H9 (cell line): ENCODE results near the gene SCUBE2. TPM values are rescaled to one million over a fixed set of nuclear protein-coding genes. Genes with fewer than 3 reads are reported as not detected.

ENCODE experiments used
- DNase-seq: peaks from one replicate; pipeline ENCODE4 v3.0.0-alpha.2; 2017
- H2AFZ ChIP-seq: one replicate; pipeline ENCODE4 v1.6.1; 2013; ENCODE audit warnings: mild to moderate bottlenecking, low read length, control low read depth, moderate library complexity
- H2AK5ac ChIP-seq: 2 replicates; pipeline ENCODE4 v1.6.1; 2013; ENCODE audit warnings: low read length, control low read depth, mixed read lengths; ENCODE audit not compliant: insufficient read length
- H2BK120ac ChIP-seq: one replicate; pipeline ENCODE4 v1.6.1; 2013; ENCODE audit warnings: low read depth, mild to moderate bottlenecking, low read length, control low read depth, inconsistent platforms; ENCODE audit not compliant: poor library complexity, severe bottlenecking
- H2BK12ac ChIP-seq: 2 replicates; pipeline ENCODE4 v1.6.1; 2013; ENCODE audit warnings: low read length, control low read depth, mixed read lengths, low read depth; ENCODE audit not compliant: insufficient read length
- H2BK15ac ChIP-seq: 2 replicates; pipeline ENCODE4 v1.6.1; 2013; ENCODE audit warnings: low read depth, low read length, control low read depth
- H2BK20ac ChIP-seq: one replicate; pipeline ENCODE4 v1.6.1; 2013; ENCODE audit warnings: low read depth, mild to moderate bottlenecking, low read length, control low read depth, inconsistent platforms; ENCODE audit not compliant: poor library complexity, severe bottlenecking
- H2BK5ac ChIP-seq: 2 replicates; pipeline ENCODE4 v1.6.1; 2013; ENCODE audit warnings: low read length, control low read depth, mixed read lengths; ENCODE audit not compliant: insufficient read length
- H3K14ac ChIP-seq: 2 replicates; pipeline ENCODE4 v1.6.1; 2013; ENCODE audit warnings: low read length, control low read depth; ENCODE audit not compliant: insufficient read depth
- H3K18ac ChIP-seq: 2 replicates; pipeline ENCODE4 v1.6.1; 2013; ENCODE audit warnings: low read depth, mild to moderate bottlenecking, mixed read lengths, low read length, control low read depth; ENCODE audit not compliant: insufficient read length
- H3K23ac ChIP-seq: 2 replicates; pipeline ENCODE4 v1.6.1; 2013; ENCODE audit warnings: low read length, control low read depth, mixed read lengths, low read depth; ENCODE audit not compliant: insufficient read length
- H3K23me2 ChIP-seq: 2 replicates; pipeline ENCODE4 v1.6.1; 2013; ENCODE audit warnings: low read depth, mild to moderate bottlenecking, mixed read lengths, low read length, control low read depth; ENCODE audit not compliant: insufficient read length, poor library complexity, severe bottlenecking
- H3K27ac ChIP-seq: 2 replicates; pipeline ENCODE4 v1.5.1; 2013; ENCODE audit warnings: low read length, control low read depth, mixed read lengths, low read depth; ENCODE audit not compliant: insufficient read length
- H3K27me3 ChIP-seq: 2 replicates; pipeline ENCODE4 v1.6.1; 2013; ENCODE audit warnings: low read length, control low read depth, inconsistent platforms; ENCODE audit not compliant: insufficient read depth
- H3K4ac ChIP-seq: 2 replicates; pipeline ENCODE4 v1.6.1; 2013; ENCODE audit warnings: low read depth, mild to moderate bottlenecking, control low read depth, inconsistent platforms, low read length, moderate library complexity
- H3K4me1 ChIP-seq: 2 replicates; pipeline ENCODE4 v1.6.1; 2013; ENCODE audit warnings: low read length, control low read depth, inconsistent platforms; ENCODE audit not compliant: insufficient read depth
- H3K4me2 ChIP-seq: 2 replicates; pipeline ENCODE4 v1.6.1; 2013; ENCODE audit warnings: low read length, control low read depth, mixed read lengths; ENCODE audit not compliant: insufficient read length, insufficient read depth
- H3K56ac ChIP-seq: 2 replicates; pipeline ENCODE4 v1.6.1; 2013; ENCODE audit warnings: low read depth, mild to moderate bottlenecking, mixed read lengths, low read length, control low read depth; ENCODE audit not compliant: insufficient read length
- H3K79me1 ChIP-seq: 2 replicates; pipeline ENCODE4 v1.6.1; 2013; ENCODE audit warnings: low read depth, mild to moderate bottlenecking, moderate library complexity, low read length, control low read depth, inconsistent platforms; ENCODE audit not compliant: insufficient read depth, poor library complexity, severe bottlenecking
- H3K79me2 ChIP-seq: 2 replicates; pipeline ENCODE4 v1.6.1; 2013; ENCODE audit warnings: low read length, control low read depth, inconsistent platforms; ENCODE audit not compliant: insufficient read depth
- H3K9ac ChIP-seq: 2 replicates; pipeline ENCODE4 v1.6.1; 2013; ENCODE audit warnings: low read length, control low read depth, mixed read lengths; ENCODE audit not compliant: insufficient read length; ENCODE audit errors: extremely low read depth
- H3K9me3 ChIP-seq: one replicate; pipeline ENCODE4 v1.6.1; 2013; ENCODE audit warnings: low read depth, low read length, inconsistent platforms; ENCODE audit not compliant: control insufficient read depth
- H3T11ph ChIP-seq: one replicate; pipeline ENCODE4 v1.6.1; 2013; ENCODE audit warnings: mild to moderate bottlenecking, low read length, control low read depth, inconsistent platforms
- H4K20me1 ChIP-seq: one replicate; pipeline ENCODE4 v1.6.1; 2013; ENCODE audit not compliant: control insufficient read depth, insufficient read length, insufficient read depth
- H4K5ac ChIP-seq: 2 replicates; pipeline ENCODE4 v1.6.1; 2013; ENCODE audit warnings: low read depth, mild to moderate bottlenecking, mixed read lengths, low read length, control low read depth; ENCODE audit not compliant: insufficient read length
- H4K8ac ChIP-seq: replicated peaks from 2 replicates; pipeline ENCODE4 v1.6.1; 2013; ENCODE audit warnings: low read length, control low read depth, mixed read lengths, low read depth; ENCODE audit not compliant: insufficient read length
- H4K91ac ChIP-seq: 2 replicates; pipeline ENCODE4 v1.6.1; 2013; ENCODE audit warnings: low read depth, mild to moderate bottlenecking, moderate library complexity, mixed read lengths, low read length, control low read depth; ENCODE audit not compliant: insufficient read length
- H3K27ac Mint-ChIP-seq, 3 experiments: 2 replicates in 2 of 3; 3 replicates in 1 of 3; pipeline ENCODE4 v1.8.0; 2020 to 2021; ENCODE audit warnings: mixed read lengths in 3 of 3, mild to moderate bottlenecking in 1 of 3, moderate library complexity in 1 of 3
- H3K27me3 Mint-ChIP-seq: 2 replicates; pipeline ENCODE4 v1.8.0; 2021; ENCODE audit warnings: low read depth, mild to moderate bottlenecking, moderate library complexity, mixed read lengths
- H3K36me3 Mint-ChIP-seq, 3 experiments: 2 replicates in 2 of 3; 3 replicates in 1 of 3; pipeline ENCODE4 v1.8.0; 2020 to 2021; ENCODE audit warnings: low read depth in 3 of 3, mixed read lengths in 3 of 3; ENCODE audit not compliant: insufficient read depth in 1 of 3
- H3K4me1 Mint-ChIP-seq, 2 experiments: 2 replicates each; pipeline ENCODE4 v1.8.0; 2020; ENCODE audit warnings: mixed read lengths in 2 of 2
- H3K4me3 Mint-ChIP-seq, 2 experiments: 2 replicates in 1 of 2; 3 replicates in 1 of 2; pipeline ENCODE4 v1.8.0; 2020 to 2021; ENCODE audit warnings: mild to moderate bottlenecking in 2 of 2, mixed read lengths in 2 of 2, moderate library complexity in 1 of 2
- H3K9me3 Mint-ChIP-seq, 2 experiments: 2 replicates in 1 of 2; 3 replicates in 1 of 2; pipeline ENCODE4 v1.8.0; 2020; ENCODE audit warnings: mild to moderate bottlenecking in 2 of 2, mixed read lengths in 2 of 2, moderate library complexity in 1 of 2
- WGBS: extraction: QIAGEN DNeasy Blood & Tissue Kit; methylation state at CpG from one replicate; pipeline ENCODE4 v1.1.7; 2013; ENCODE audit warnings: missing lambda C conversion rate, low lambda C conversion rate, mixed read lengths; ENCODE audit not compliant: insufficient read length; ENCODE audit errors: extremely low coverage; 5-methylcytosine and 5-hydroxymethylcytosine counted together
- total RNA-seq: library from RNA; stranded (reverse); gene quantifications from 2 replicates; pipeline ENCODE4 v1.2.1, GENCODE V29; 2021
- TF ChIP-seq, protein P1 (sequence below): fragments of 200-600 bp; sonication (generic); conservative IDR thresholded peaks from 3 replicates; pipeline ENCODE4 v1.8.0; 2021; ENCODE audit warnings: antibody characterized with exemption, mild to moderate bottlenecking

SCUBE2 gene
- total RNA-seq, 1 experiment from 2014 or later: 1.6 TPM

DNA sequence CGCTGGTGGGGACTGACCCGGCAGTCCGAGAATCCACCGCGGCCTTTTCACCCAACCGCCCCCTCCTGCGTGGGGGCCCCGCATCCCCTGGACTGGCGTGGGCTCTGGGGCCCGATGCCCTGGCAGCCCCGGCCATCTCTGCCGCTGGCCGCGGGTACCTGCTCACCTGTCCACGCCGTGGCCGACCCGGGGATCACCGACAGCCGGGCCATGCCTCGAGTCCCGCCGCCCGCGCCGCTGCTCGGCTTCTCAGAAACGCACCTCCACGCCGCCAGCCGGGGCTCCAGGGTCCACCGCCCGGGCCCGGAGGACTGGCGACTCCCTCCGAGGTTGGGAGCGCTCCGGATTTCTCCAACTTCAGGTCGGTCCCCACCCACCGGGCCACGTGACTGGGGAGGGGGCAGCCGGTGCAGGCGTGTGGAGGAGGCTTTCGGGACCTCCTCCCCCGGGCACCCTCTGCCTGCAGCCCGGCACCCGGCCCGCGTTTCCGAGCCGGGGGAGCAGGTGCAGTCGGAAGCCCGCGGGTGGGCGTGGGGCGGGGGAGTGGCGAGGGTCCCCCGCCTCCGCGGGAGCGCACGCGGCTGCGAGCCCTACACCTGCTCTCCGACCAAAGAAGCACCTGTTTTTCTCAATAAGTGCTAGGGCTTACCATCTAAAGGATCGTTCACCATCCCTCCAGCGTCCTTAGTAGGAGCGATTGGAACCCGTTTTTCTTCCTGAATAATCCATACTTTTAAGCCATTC lies 87.0 kb downstream of the SCUBE2 start:
- Histone ChIP-seq H2AK5ac (no peak overlapping the region), H3K27me3 (peaks cover 27% of the 10 kb centered on the region), H2BK15ac (no peak overlapping the region), H4K91ac (no peak overlapping the region), H3K18ac (no peak overlapping the region), H3T11ph (no peak overlapping the region), H3K79me1 (no peaks in the 10 kb centered on the region), H4K5ac (no peak overlapping the region), H3K9me3 (no peaks in the 10 kb centered on the region), H2AFZ (no peak overlapping the region), H2BK120ac (no peak overlapping the region), H2BK12ac (no peak overlapping the region), H3K23me2 (peaks cover 8% of the 10 kb centered on the region), H3K79me2 (no peaks in the 10 kb centered on the region), H3K23ac (no peak overlapping the region), H3K27ac (no peak overlapping the region), H3K14ac (no peak overlapping the region), H3K9ac (no peak overlapping the region), H2BK5ac (no peak overlapping the region), H2BK20ac (no peak overlapping the region), H3K56ac (no peak overlapping the region), H4K8ac (no peak overlapping the region), H3K4me2 (peak overlapping the region; percentile 26), H3K4ac (no peak overlapping the region), H4K20me1 (no peaks in the 10 kb centered on the region), H3K4me1 (no peaks in the 10 kb centered on the region)
- Mint-ChIP-seq H3K9me3 (no peaks in the 10 kb centered on the region), H3K4me1 (peaks cover 4 to 15% of the 10 kb centered on the region in 2 experiments), H3K27ac (no peak overlapping the region), H3K27me3 (peaks cover 83% of the 10 kb centered on the region), H3K36me3 (no peaks in the 10 kb centered on the region), H3K4me3 (peak overlapping the region; percentile 55 to 64)
- DNase-seq: peak; percentile 73
- WGBS: no CpG with 5 or more reads among the region's 69 CpGs
- TF ChIP-seq, protein P1, sequence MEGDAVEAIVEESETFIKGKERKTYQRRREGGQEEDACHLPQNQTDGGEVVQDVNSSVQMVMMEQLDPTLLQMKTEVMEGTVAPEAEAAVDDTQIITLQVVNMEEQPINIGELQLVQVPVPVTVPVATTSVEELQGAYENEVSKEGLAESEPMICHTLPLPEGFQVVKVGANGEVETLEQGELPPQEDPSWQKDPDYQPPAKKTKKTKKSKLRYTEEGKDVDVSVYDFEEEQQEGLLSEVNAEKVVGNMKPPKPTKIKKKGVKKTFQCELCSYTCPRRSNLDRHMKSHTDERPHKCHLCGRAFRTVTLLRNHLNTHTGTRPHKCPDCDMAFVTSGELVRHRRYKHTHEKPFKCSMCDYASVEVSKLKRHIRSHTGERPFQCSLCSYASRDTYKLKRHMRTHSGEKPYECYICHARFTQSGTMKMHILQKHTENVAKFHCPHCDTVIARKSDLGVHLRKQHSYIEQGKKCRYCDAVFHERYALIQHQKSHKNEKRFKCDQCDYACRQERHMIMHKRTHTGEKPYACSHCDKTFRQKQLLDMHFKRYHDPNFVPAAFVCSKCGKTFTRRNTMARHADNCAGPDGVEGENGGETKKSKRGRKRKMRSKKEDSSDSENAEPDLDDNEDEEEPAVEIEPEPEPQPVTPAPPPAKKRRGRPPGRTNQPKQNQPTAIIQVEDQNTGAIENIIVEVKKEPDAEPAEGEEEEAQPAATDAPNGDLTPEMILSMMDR: no peak
